ENCODE data around the gene RARRES2. TPM values are rescaled to one million over a fixed set of nuclear protein-coding genes. Genes with fewer than 3 reads are reported as not detected.
A peak's percentile ranks its signal among the peaks of the same experiment; 100 is the strongest.

The RARRES2 gene
- total RNA-seq, 1 experiment from 2014 or later, result 60.9 TPM

DNA sequence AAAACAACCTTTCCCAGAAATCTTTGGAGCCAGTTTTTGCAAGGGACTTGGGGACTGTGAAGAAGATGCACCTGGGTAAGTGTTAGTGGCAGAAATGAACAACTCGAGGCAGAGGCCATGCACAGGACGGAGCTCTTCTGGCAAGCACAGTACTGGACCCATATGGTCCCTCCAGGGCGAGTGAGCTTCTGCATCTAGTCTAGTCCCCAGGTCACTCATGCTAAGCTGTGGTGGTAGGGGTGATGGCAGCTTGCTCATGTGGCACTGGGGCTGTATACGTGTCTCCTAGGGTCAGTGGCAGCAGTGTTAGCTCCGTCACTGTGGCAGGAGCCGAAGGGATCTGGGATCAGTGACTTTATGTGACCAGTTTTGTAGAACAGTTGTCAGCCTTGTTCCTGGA lies 27.6 kb downstream of the RARRES2 start:
- H3K9ac ChIP-seq (ENCODE audit: extremely low read depth, insufficient read length, low read length), result no peak overlapping the region
- no peak overlapping the region for H3K23ac ChIP-seq (ENCODE audit: insufficient read length, low read depth, low read length)
- no CpG with 5 or more reads among the region's 6 CpGs for WGBS (ENCODE audit: extremely low coverage, insufficient read length, low lambda C conversion rate)
- H3K9me3 Mint-ChIP-seq, result no peaks in the 10 kb centered on the region; a peak in 1 of 5 replicates
- no peak overlapping the region for H2BK20ac ChIP-seq (ENCODE audit: low read depth, low read length, poor library complexity, severe bottlenecking)
- no peak overlapping the region for H2BK120ac ChIP-seq (ENCODE audit: low read depth, low read length, poor library complexity, severe bottlenecking)
- H4K20me1 ChIP-seq (ENCODE audit: control insufficient read depth, insufficient read depth, insufficient read length), result no peaks in the 10 kb centered on the region
- H2BK5ac ChIP-seq (ENCODE audit: insufficient read length, low read length), result no peak overlapping the region
- no peaks in the 10 kb centered on the region for H3K9me3 ChIP-seq (ENCODE audit: control insufficient read depth, low read depth, low read length)
- H4K8ac ChIP-seq (replicated peaks; ENCODE audit: insufficient read length, low read depth, low read length), result no peak overlapping the region
- no peak overlapping the region for H3T11ph ChIP-seq (ENCODE audit: low read length)
- H4K91ac ChIP-seq (ENCODE audit: insufficient read length, low read depth, low read length), result no peak overlapping the region
- H2BK12ac ChIP-seq (ENCODE audit: insufficient read length, low read depth, low read length), result no peak overlapping the region
- TF ChIP-seq, protein P1, sequence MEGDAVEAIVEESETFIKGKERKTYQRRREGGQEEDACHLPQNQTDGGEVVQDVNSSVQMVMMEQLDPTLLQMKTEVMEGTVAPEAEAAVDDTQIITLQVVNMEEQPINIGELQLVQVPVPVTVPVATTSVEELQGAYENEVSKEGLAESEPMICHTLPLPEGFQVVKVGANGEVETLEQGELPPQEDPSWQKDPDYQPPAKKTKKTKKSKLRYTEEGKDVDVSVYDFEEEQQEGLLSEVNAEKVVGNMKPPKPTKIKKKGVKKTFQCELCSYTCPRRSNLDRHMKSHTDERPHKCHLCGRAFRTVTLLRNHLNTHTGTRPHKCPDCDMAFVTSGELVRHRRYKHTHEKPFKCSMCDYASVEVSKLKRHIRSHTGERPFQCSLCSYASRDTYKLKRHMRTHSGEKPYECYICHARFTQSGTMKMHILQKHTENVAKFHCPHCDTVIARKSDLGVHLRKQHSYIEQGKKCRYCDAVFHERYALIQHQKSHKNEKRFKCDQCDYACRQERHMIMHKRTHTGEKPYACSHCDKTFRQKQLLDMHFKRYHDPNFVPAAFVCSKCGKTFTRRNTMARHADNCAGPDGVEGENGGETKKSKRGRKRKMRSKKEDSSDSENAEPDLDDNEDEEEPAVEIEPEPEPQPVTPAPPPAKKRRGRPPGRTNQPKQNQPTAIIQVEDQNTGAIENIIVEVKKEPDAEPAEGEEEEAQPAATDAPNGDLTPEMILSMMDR (conservative IDR thresholded peaks at IDR 0.05), result no peak
- no peaks in the 10 kb centered on the region for H3K79me2 ChIP-seq (ENCODE audit: insufficient read depth, low read length)
- H3K4me3 Mint-ChIP-seq, result no peak overlapping the region
- no peak overlapping the region for H3K4ac ChIP-seq (ENCODE audit: low read depth, low read length)
- H3K27ac Mint-ChIP-seq, result 0 out of 7 replicates have a peak overlapping the region, but pooled peaks of 1 of the 3 experiments have one; percentile 2
- H3K27me3 ChIP-seq (ENCODE audit: insufficient read depth, low read length), result peaks cover 12% of the 10 kb centered on the region; the same call in 1 of the 2 replicates
- H3K36me3 Mint-ChIP-seq (ENCODE audit: insufficient read depth in 1 of 3, low read depth in 3 of 3), result no peaks in the 10 kb centered on the region; a peak in 1 of 7 replicates
- H3K79me1 ChIP-seq (ENCODE audit: insufficient read depth, low read depth, low read length, poor library complexity, severe bottlenecking), result no peaks in the 10 kb centered on the region
- H3K56ac ChIP-seq (ENCODE audit: insufficient read length, low read depth, low read length), result no peak overlapping the region
- no peak overlapping the region for H4K5ac ChIP-seq (ENCODE audit: insufficient read length, low read depth, low read length)
- peaks cover 15% of the 10 kb centered on the region for H3K4me1 ChIP-seq (ENCODE audit: insufficient read depth, low read length)
- peaks cover 30 to 37% of the 10 kb centered on the region in 2 experiments for H3K4me1 Mint-ChIP-seq
- DNase-seq, result peak; percentile 21
- H2AFZ ChIP-seq (ENCODE audit: low read length), result no peak overlapping the region
- H2AK5ac ChIP-seq (ENCODE audit: insufficient read length, low read length), result no peak overlapping the region
- H3K14ac ChIP-seq (ENCODE audit: insufficient read depth, low read length), result no peak overlapping the region; the same call in 1 of the 2 replicates
- no peak overlapping the region for H3K4me2 ChIP-seq (ENCODE audit: insufficient read depth, insufficient read length, low read length)
- H3K23me2 ChIP-seq (ENCODE audit: insufficient read length, low read depth, low read length, poor library complexity, severe bottlenecking), result no peaks in the 10 kb centered on the region
- peaks cover 18% of the 10 kb centered on the region for H3K27me3 Mint-ChIP-seq (ENCODE audit: low read depth)
- H2BK15ac ChIP-seq (ENCODE audit: low read depth, low read length), result no peak overlapping the region
- H3K27ac ChIP-seq (ENCODE audit: insufficient read length, low read depth, low read length), result no peak overlapping the region
- no peak overlapping the region for H3K18ac ChIP-seq (ENCODE audit: insufficient read length, low read depth, low read length)
